Nephron (organoid): ENCODE measurements around the gene SLC8A3.

ENCODE experiments used
- H3K27ac Mint-ChIP-seq, 3 experiments: 2 replicates each; pipeline ENCODE4 v1.8.0; 2020; ENCODE audit warnings: mixed read lengths in 3 of 3, mild to moderate bottlenecking in 2 of 3, moderate library complexity in 1 of 3
- H3K27me3 Mint-ChIP-seq: 2 replicates; pipeline ENCODE4 v1.8.0; 2021; ENCODE audit warnings: low read depth, mild to moderate bottlenecking, moderate library complexity, mixed read lengths
- H3K36me3 Mint-ChIP-seq: 2 replicates; pipeline ENCODE4 v1.8.0; 2020; ENCODE audit warnings: low read depth, mixed read lengths
- H3K4me1 Mint-ChIP-seq: 2 replicates; pipeline ENCODE4 v1.8.0; 2020; ENCODE audit warnings: mixed read lengths
- H3K4me3 Mint-ChIP-seq, 3 experiments: 2 replicates each; pipeline ENCODE4 v1.8.0; 2020; ENCODE audit warnings: mild to moderate bottlenecking in 3 of 3, mixed read lengths in 3 of 3, moderate library complexity in 2 of 3
- H3K9me3 Mint-ChIP-seq: 2 replicates; pipeline ENCODE4 v1.8.0; 2020; ENCODE audit warnings: mixed read lengths
- TF ChIP-seq, protein P1 (sequence below), 3 experiments: fragments of 200-600 bp; sonication (generic); IDR thresholded peaks; one replicate each; pipeline ENCODE4 v1.5.0; 2021; ENCODE audit warnings: antibody characterized with exemption in 3 of 3; ENCODE audit not compliant: unreplicated experiment in 3 of 3

SLC8A3 gene

DNA sequence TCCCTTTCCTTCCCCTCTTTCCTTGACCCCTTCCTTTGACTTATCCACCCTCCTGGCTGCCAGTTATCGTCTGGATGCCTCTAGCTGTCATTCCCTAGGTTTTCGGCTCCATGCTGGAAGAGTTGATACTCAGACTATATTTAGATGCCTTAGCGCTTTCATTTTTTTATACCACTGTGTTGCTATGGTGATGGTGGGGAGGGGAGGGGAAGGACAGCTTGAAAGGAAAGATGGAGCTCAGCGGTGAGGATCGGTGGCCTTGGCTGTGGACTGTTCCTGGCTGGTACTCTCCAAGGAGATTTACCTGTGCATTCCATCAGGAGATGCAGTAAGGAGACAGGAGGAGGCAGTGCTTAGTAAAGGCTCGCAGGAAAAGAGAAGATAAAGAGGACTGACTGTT, 108.7 kb downstream of the SLC8A3 start:
- TF ChIP-seq, protein P1, sequence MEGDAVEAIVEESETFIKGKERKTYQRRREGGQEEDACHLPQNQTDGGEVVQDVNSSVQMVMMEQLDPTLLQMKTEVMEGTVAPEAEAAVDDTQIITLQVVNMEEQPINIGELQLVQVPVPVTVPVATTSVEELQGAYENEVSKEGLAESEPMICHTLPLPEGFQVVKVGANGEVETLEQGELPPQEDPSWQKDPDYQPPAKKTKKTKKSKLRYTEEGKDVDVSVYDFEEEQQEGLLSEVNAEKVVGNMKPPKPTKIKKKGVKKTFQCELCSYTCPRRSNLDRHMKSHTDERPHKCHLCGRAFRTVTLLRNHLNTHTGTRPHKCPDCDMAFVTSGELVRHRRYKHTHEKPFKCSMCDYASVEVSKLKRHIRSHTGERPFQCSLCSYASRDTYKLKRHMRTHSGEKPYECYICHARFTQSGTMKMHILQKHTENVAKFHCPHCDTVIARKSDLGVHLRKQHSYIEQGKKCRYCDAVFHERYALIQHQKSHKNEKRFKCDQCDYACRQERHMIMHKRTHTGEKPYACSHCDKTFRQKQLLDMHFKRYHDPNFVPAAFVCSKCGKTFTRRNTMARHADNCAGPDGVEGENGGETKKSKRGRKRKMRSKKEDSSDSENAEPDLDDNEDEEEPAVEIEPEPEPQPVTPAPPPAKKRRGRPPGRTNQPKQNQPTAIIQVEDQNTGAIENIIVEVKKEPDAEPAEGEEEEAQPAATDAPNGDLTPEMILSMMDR (IDR thresholded peaks at IDR 0.05; ENCODE audit: unreplicated experiment in 3 of 3): no peak
- peaks cover 16% of the 10 kb centered on the region for H3K27me3 Mint-ChIP-seq
- H3K4me1 Mint-ChIP-seq: no peaks in the 10 kb centered on the region
- no peaks in the 10 kb centered on the region for H3K36me3 Mint-ChIP-seq
- no peak overlapping the region for H3K27ac Mint-ChIP-seq
- H3K4me3 Mint-ChIP-seq: no peak overlapping the region
- H3K9me3 Mint-ChIP-seq: no peaks in the 10 kb centered on the region

DNA sequence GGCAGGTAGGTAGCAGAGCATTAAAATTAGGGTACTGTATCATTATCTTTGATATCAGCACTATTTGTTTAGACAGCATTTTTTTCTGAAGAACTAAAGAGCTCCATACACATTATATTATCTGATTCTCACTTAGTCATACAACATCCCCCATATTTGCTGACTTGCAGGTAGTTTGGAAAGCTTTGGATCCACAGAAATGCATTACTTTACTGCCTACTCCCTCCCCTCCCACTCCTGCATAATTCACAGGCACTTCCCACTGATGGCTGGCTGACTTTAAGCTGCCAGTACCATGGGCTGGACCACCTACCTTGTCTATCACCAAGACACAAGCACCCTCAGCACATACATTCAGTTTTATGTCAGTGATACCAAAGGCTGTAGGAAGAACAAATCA, 110.4 kb downstream of the SLC8A3 start:
- TF ChIP-seq, protein P1 (IDR thresholded peaks at IDR 0.05; ENCODE audit: unreplicated experiment in 3 of 3): no peak
- Mint-ChIP-seq H3K4me3 (no peak overlapping the region), H3K36me3 (no peaks in the 10 kb centered on the region), H3K9me3 (no peaks in the 10 kb centered on the region), H3K4me1 (no peaks in the 10 kb centered on the region), H3K27me3 (peaks cover 7% of the 10 kb centered on the region), H3K27ac (no peak overlapping the region)

DNA sequence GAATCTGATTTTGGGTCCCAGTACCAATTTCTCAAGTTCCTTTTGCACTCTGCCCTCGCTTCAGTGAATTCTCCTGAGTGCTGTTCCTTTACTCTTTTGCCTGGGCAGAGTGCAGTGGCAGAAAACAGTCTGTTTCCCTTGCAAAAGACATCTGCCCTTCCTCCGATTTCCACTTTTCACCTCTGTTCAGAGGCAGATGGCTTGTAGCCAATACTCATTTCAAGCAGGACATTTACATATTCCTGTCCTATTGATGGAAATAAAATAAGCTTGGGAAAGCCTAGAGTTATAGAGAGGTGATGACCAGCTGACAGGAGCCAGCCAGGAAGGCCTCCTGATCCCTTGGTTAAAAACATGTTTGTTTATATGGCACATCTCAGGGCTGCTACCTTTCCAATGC, 111.0 kb downstream of the SLC8A3 start:
- Mint-ChIP-seq H3K27ac (no peak overlapping the region), H3K27me3 (peaks cover 12% of the 10 kb centered on the region), H3K4me1 (no peaks in the 10 kb centered on the region), H3K4me3 (no peak overlapping the region), H3K9me3 (no peaks in the 10 kb centered on the region), H3K36me3 (no peaks in the 10 kb centered on the region)
- TF ChIP-seq, protein P1 (IDR thresholded peaks at IDR 0.05; ENCODE audit: unreplicated experiment in 3 of 3): no peak

DNA sequence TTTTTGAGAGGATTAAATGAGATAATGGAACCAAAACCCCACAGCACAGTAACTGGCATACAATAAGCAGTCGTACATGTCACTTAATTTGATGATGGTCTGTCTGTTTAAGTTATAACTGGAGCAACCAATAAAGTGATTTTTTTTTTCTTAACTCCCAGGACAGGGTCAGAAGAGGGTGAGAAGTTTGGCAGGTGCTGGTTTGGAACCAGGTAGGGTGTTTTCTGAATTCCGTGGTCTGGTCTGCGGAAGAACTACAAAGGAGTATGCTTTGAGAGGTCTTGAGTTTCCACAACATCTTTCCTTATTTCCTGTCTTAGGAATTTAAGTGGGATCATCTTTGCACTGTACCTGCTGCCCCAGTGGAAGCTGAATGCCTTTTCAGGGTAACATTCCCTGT, 111.7 kb downstream of the SLC8A3 start:
- H3K27ac Mint-ChIP-seq: no peak overlapping the region
- TF ChIP-seq, protein P1 (IDR thresholded peaks at IDR 0.05; ENCODE audit: unreplicated experiment in 3 of 3): no peak
- no peaks in the 10 kb centered on the region for H3K4me1 Mint-ChIP-seq
- no peaks in the 10 kb centered on the region for H3K9me3 Mint-ChIP-seq
- H3K27me3 Mint-ChIP-seq: peaks cover 17% of the 10 kb centered on the region
- H3K4me3 Mint-ChIP-seq: no peak overlapping the region
- H3K36me3 Mint-ChIP-seq: no peaks in the 10 kb centered on the region

DNA sequence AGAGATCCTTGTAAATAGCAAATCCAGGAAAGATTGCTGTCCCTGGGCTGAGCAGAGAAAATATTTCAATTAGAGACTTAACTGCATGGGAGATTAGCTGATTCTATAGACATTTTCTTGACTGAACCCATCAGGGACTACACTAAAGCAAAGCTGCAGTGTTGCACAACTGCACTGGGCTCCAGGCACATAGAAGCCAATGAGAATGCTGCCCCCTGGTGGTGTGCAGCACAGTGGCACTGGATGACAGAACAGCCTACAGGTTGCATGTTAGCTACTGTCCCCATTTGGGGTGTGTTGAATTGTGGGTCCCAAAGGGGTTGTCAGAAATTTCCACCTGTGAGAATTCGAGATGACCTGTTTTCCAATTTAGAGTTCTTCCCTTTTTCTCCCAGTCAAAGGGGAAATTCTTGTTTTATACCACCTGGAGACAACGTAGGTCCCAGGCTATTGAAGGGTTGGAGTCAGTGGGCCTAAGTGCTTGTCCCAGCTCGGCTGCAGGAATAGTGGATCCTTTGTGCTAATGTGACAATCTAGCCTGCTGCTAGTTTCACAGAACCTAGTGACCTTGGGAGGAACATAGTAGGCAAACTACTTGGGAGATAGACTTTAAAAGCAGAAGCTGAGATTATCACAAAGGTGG, 114.7 kb downstream of the SLC8A3 start:
- Mint-ChIP-seq H3K36me3 (no peaks in the 10 kb centered on the region), H3K4me3 (no peak overlapping the region), H3K27me3 (peaks cover 17% of the 10 kb centered on the region), H3K9me3 (no peaks in the 10 kb centered on the region), H3K27ac (no peak overlapping the region), H3K4me1 (no peaks in the 10 kb centered on the region)
- TF ChIP-seq, protein P1 (IDR thresholded peaks at IDR 0.05; ENCODE audit: unreplicated experiment in 3 of 3): peak; percentile 61 to 66 (median 65)

DNA sequence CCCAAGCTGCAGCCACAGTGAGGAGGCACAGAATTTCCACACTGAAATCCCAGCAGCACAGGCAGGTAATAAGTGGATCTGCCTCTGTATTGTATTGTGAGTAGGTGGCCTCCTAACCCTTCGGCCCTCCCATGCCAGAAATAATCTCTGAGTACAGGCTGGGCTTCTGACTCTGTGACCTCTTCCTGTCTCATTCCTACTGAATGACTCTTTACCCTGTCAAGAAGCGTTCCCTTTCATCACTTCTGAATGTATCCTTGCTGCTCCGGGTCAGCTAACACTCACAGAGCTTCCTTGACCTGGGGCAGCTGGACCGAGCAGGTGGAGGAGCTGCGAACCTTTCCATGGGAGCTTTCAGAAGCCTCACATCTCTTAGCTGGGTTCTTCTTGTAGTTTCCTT, 119.6 kb downstream of the SLC8A3 start:
- TF ChIP-seq, protein P1 (IDR thresholded peaks at IDR 0.05; ENCODE audit: unreplicated experiment in 3 of 3): no peak
- Mint-ChIP-seq H3K27ac (no peak overlapping the region), H3K4me3 (no peak overlapping the region), H3K36me3 (no peaks in the 10 kb centered on the region), H3K4me1 (no peaks in the 10 kb centered on the region), H3K27me3 (peaks cover 18% of the 10 kb centered on the region), H3K9me3 (no peaks in the 10 kb centered on the region)
